ENCODE results near the gene AZIN2. TPM values are rescaled to one million over a fixed set of nuclear protein-coding genes. Genes with fewer than 3 reads are reported as not detected.

Gene AZIN2
- total RNA-seq, 1 experiment from 2014 or later = 0.39 TPM

- Mint-ChIP-seq H3K36me3 (ENCODE audit: insufficient read depth in 1 of 3, low read depth in 3 of 3) (no peaks in the 10 kb centered on the region), H3K27ac (no peak overlapping the region), H3K9me3 (no peaks in the 10 kb centered on the region), H3K27me3 (ENCODE audit: low read depth) (peaks cover 17% of the 10 kb centered on the region), H3K4me3 (no peak overlapping the region), H3K4me1 (peaks cover 10 to 17% of the 10 kb centered on the region in 2 experiments)
- no peak overlapping the region for H2BK120ac ChIP-seq (ENCODE audit: low read depth, low read length, poor library complexity, severe bottlenecking)
- H2BK5ac ChIP-seq (ENCODE audit: insufficient read length, low read length) = no peak overlapping the region
- H4K8ac ChIP-seq (replicated peaks; ENCODE audit: insufficient read length, low read depth, low read length) = no peak overlapping the region
- H3K9ac ChIP-seq (ENCODE audit: extremely low read depth, insufficient read length, low read length) = no peak overlapping the region
- H3K56ac ChIP-seq (ENCODE audit: insufficient read length, low read depth, low read length) = no peak overlapping the region
- H3K23ac ChIP-seq (ENCODE audit: insufficient read length, low read depth, low read length) = no peak overlapping the region
- H4K5ac ChIP-seq (ENCODE audit: insufficient read length, low read depth, low read length) = no peak overlapping the region
- no peak overlapping the region for H2BK12ac ChIP-seq (ENCODE audit: insufficient read length, low read depth, low read length)
- TF ChIP-seq, protein P1, sequence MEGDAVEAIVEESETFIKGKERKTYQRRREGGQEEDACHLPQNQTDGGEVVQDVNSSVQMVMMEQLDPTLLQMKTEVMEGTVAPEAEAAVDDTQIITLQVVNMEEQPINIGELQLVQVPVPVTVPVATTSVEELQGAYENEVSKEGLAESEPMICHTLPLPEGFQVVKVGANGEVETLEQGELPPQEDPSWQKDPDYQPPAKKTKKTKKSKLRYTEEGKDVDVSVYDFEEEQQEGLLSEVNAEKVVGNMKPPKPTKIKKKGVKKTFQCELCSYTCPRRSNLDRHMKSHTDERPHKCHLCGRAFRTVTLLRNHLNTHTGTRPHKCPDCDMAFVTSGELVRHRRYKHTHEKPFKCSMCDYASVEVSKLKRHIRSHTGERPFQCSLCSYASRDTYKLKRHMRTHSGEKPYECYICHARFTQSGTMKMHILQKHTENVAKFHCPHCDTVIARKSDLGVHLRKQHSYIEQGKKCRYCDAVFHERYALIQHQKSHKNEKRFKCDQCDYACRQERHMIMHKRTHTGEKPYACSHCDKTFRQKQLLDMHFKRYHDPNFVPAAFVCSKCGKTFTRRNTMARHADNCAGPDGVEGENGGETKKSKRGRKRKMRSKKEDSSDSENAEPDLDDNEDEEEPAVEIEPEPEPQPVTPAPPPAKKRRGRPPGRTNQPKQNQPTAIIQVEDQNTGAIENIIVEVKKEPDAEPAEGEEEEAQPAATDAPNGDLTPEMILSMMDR (conservative IDR thresholded peaks at IDR 0.05) = no peak
- H3K18ac ChIP-seq (ENCODE audit: insufficient read length, low read depth, low read length) = no peak overlapping the region
- no peak overlapping the region for H3T11ph ChIP-seq (ENCODE audit: low read length)
- H3K79me2 ChIP-seq (ENCODE audit: insufficient read depth, low read length) = no peaks in the 10 kb centered on the region
- H2AK5ac ChIP-seq (ENCODE audit: insufficient read length, low read length) = no peak overlapping the region
- no peak for DNase-seq
- no peak overlapping the region for H2AFZ ChIP-seq (ENCODE audit: low read length)
- H3K27ac ChIP-seq (ENCODE audit: insufficient read length, low read depth, low read length) = no peak overlapping the region
- H3K79me1 ChIP-seq (ENCODE audit: insufficient read depth, low read depth, low read length, poor library complexity, severe bottlenecking) = no peaks in the 10 kb centered on the region
- no peak overlapping the region for H2BK15ac ChIP-seq (ENCODE audit: low read depth, low read length)
- no peaks in the 10 kb centered on the region for H3K27me3 ChIP-seq (ENCODE audit: insufficient read depth, low read length)
- H4K91ac ChIP-seq (ENCODE audit: insufficient read length, low read depth, low read length) = no peak overlapping the region
- H3K14ac ChIP-seq (ENCODE audit: insufficient read depth, low read length) = no peak overlapping the region
- no peaks in the 10 kb centered on the region for H3K23me2 ChIP-seq (ENCODE audit: insufficient read length, low read depth, low read length, poor library complexity, severe bottlenecking)
- no peaks in the 10 kb centered on the region for H3K9me3 ChIP-seq (ENCODE audit: control insufficient read depth, low read depth, low read length)
- H3K4me2 ChIP-seq (ENCODE audit: insufficient read depth, insufficient read length, low read length) = no peak overlapping the region
- H3K4me1 ChIP-seq (ENCODE audit: insufficient read depth, low read length) = peaks cover 4% of the 10 kb centered on the region; the same call in 1 of the 2 replicates
- WGBS (ENCODE audit: extremely low coverage, insufficient read length, low lambda C conversion rate) = no CpG with 5 or more reads among the region's 8 CpGs
- no peak overlapping the region for H2BK20ac ChIP-seq (ENCODE audit: low read depth, low read length, poor library complexity, severe bottlenecking)
- no peaks in the 10 kb centered on the region for H4K20me1 ChIP-seq (ENCODE audit: control insufficient read depth, insufficient read depth, insufficient read length)
- H3K4ac ChIP-seq (ENCODE audit: low read depth, low read length) = no peak overlapping the region
These were observed 37.5 kb upstream of the AZIN2 start for GRCh38 chr1:33043267-33044092.

Data from H9 (cell line).